Urinary bladder (tissue), 4 donors: ENCODE measurements around the gene RACGAP1. TPM values are rescaled to one million over a fixed set of nuclear protein-coding genes. Genes with fewer than 3 reads are reported as not detected.

Experiments
- DNase-seq: peaks from one replicate; pipeline ENCODE4 v3.0.0-alpha.2; 2015; ENCODE audit errors: extremely low spot score
- H3K27ac ChIP-seq: one replicate; pipeline ENCODE4 v1.5.1; 2013; ENCODE audit warnings: low read depth, mild to moderate bottlenecking, moderate library complexity
- H3K36me3 ChIP-seq: one replicate; pipeline ENCODE4 v1.6.1; 2013; ENCODE audit warnings: mild to moderate bottlenecking, moderate library complexity; ENCODE audit not compliant: insufficient read depth
- H3K4me1 ChIP-seq: one replicate; pipeline ENCODE4 v1.6.1; 2013; ENCODE audit warnings: mild to moderate bottlenecking, moderate library complexity; ENCODE audit not compliant: insufficient read depth
- H3K4me3 ChIP-seq: one replicate; pipeline ENCODE4 v1.5.1; 2013; ENCODE audit warnings: low read depth, low read length
- WGBS: extraction: QIAGEN DNeasy Blood & Tissue Kit; methylation state at CpG from one replicate; pipeline ENCODE4 v1.1.7; 2013; 5-methylcytosine and 5-hydroxymethylcytosine counted together
- polyA plus RNA-seq: library from polyadenylated mRNA; stranded (reverse); fragments of 200-250 nt; gene quantifications from one replicate; pipeline ENCODE4 v1.2.3, GENCODE V29; 2013
- total RNA-seq: library from RNA; depleted of rRNA; stranded (reverse); fragments of >200 nt; gene quantifications from one replicate; pipeline ENCODE4 v1.2.3, GENCODE V29; 2014
- donor health status: healthy with polysubstance abuse.
- donor health status: healthy.

The RACGAP1 gene
- total and polyA plus RNA-seq, 2 donors: 10.6 to 40.0 TPM

DNA sequence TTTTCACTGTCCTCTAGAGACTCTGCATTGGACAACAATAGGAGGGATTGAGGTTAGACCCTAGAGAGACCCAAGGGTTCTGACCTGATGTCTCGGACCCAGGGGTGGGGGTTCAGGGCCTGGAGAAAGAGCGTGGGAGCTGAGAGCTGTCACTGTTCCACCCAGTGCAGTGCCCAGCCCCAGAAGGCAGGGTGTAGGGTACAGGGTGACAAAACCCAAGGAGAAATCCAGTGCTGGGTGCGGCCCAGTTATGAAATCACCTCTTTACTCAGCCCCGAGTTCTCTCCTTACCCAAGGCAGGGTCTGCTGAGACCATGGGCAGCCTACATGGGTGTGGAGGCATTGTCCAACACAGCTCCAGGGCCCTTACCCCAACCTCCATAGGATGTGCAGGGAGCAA, 72.1 kb downstream of the RACGAP1 start:
- DNase-seq: no peak
- H3K36me3 ChIP-seq: no peaks in the 10 kb centered on the region
- H3K4me1 ChIP-seq: no peaks in the 10 kb centered on the region
- no peak overlapping the region for H3K27ac ChIP-seq
- 92% methylated on average over 4 of the region's 4 CpGs for WGBS
- no peak overlapping the region for H3K4me3 ChIP-seq

DNA sequence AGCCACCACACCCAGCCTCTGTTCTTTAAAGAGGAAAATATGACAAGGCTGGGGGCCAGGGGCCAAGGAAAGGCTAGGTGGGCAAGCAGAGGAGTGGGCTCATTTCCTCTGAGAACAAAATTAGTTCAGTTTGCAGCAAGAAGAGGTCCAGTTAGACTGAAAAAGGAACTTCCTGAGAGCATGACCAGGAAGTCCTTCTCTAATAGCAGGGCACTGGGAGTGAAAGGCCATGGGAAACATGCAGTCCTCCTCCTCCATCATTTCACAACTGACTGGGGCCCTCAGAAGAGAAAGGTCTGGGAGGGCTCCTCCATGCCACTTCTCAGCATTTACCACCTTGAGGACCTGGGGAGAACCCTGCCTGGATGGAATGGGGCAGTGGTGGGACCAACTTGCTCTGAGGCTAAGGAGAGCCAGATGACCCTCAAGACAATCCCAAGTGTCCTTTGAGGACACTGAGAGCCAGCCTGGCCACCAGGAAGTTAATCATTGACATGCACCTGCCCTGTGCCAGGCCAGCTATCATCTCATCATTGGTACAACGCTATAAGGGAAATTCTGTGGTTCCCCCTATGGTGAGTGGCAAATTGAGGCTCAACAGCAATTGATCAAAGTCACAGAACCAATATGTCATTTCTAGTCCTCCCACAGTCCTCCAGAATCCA, 72.8 kb downstream of the RACGAP1 start:
- H3K36me3 ChIP-seq: no peaks in the 10 kb centered on the region
- no peak overlapping the region for H3K4me3 ChIP-seq
- H3K4me1 ChIP-seq: no peaks in the 10 kb centered on the region
- no peak for DNase-seq
- 90% methylated on average over 1 of the region's 1 CpG for whole genome bisulfite sequencing
- no peak overlapping the region for H3K27ac ChIP-seq

- no peak for DNase-seq
- no peaks in the 10 kb centered on the region for H3K4me1 ChIP-seq
- H3K4me3 ChIP-seq: no peak overlapping the region
- H3K36me3 ChIP-seq: no peaks in the 10 kb centered on the region
- H3K27ac ChIP-seq: no peak overlapping the region
- WGBS: 85% methylated on average over 14 of the region's 14 CpGs
These were observed 73.7 kb downstream of the RACGAP1 start for GRCh38 chr12:49951411-49952240.

- H3K36me3 ChIP-seq: no peaks in the 10 kb centered on the region
- no peak within 1 kb of the TSS for H3K27ac ChIP-seq
- DNase-seq: no peak
- 83% methylated on average over 32 of the region's 32 CpGs for WGBS
- no peaks in the 10 kb centered on the region for H3K4me1 ChIP-seq
- H3K4me3 ChIP-seq: no peak within 1 kb of the TSS
These were observed 74.7 kb downstream of the RACGAP1 start, which contains the start of gene AQP2 for GRCh38 chr12:49950273-49951251. TSS of gene AQP2 (plus strand) at chr12:49950737. CDS start at chr12:49950831, 94 bp downstream.

- H3K4me3 ChIP-seq: no peak overlapping the region
- no peak overlapping the region for H3K27ac ChIP-seq
- 96% methylated on average over 3 of the region's 3 CpGs for WGBS
- no peaks in the 10 kb centered on the region for H3K36me3 ChIP-seq
- no peaks in the 10 kb centered on the region for H3K4me1 ChIP-seq
- no peak for DNase-seq
These were observed 75.4 kb downstream of the RACGAP1 start for GRCh38 chr12:49949866-49950265.

GRCh38 chr12:49948866-49949845, 76.1 kb downstream of the RACGAP1 start:
- Histone ChIP-seq H3K36me3 (no peaks in the 10 kb centered on the region), H3K4me3 (no peak overlapping the region), H3K4me1 (no peaks in the 10 kb centered on the region), H3K27ac (no peak overlapping the region)
- WGBS: 90% methylated on average over 13 of the region's 13 CpGs
- DNase-seq: no peak

- Histone ChIP-seq H3K4me1 (no peaks in the 10 kb centered on the region), H3K27ac (no peak overlapping the region), H3K36me3 (no peaks in the 10 kb centered on the region), H3K4me3 (no peak overlapping the region)
- WGBS: 83% methylated on average over 7 of the region's 7 CpGs
- DNase-seq: no peak
These were observed 77.6 kb downstream of the RACGAP1 start for GRCh38 chr12:49947593-49948226.

GRCh38 chr12:49946497-49946896, 78.8 kb downstream of the RACGAP1 start:
- 82% methylated on average over 3 of the region's 3 CpGs for WGBS
- DNase-seq: no peak
- Histone ChIP-seq H3K4me3 (no peak overlapping the region), H3K27ac (no peak overlapping the region), H3K4me1 (no peaks in the 10 kb centered on the region), H3K36me3 (no peaks in the 10 kb centered on the region)

- Histone ChIP-seq H3K4me3 (no peak overlapping the region), H3K4me1 (no peaks in the 10 kb centered on the region), H3K36me3 (no peaks in the 10 kb centered on the region), H3K27ac (no peak overlapping the region)
- no peak for DNase-seq
- 89% methylated on average over 9 of the region's 9 CpGs for WGBS
These were observed 79.2 kb downstream of the RACGAP1 start for GRCh38 chr12:49946086-49946485.

- H3K27ac ChIP-seq: no peak overlapping the region
- H3K36me3 ChIP-seq: no peaks in the 10 kb centered on the region
- 12% methylated on average over 28 of the region's 28 CpGs for WGBS
- H3K4me1 ChIP-seq: no peaks in the 10 kb centered on the region
- DNase-seq: no peak
- no peak overlapping the region for H3K4me3 ChIP-seq
These were observed 79.8 kb downstream of the RACGAP1 start for GRCh38 chr12:49945394-49946080.

DNA sequence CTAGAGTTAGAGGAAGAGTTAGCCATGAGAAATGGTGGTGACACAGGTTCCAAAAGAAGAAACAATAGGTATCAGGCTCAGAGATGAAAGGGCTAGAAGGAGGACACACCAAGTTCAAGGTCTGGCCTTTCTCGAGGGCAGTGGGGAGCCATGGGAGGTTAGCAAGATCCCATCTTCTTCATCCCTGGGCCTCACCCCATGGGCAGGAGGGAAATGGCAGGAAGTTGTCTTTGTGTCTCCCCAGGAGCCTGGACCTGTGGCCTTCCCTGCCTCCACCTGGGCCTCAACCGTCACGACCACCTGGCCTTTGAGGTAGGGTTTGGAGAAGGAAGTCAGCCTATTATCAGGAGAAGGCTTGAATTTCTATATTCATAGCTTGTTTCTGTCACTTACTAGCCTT, 80.6 kb downstream of the RACGAP1 start:
- Histone ChIP-seq H3K27ac (no peak overlapping the region), H3K4me1 (no peaks in the 10 kb centered on the region), H3K36me3 (no peaks in the 10 kb centered on the region), H3K4me3 (no peak overlapping the region)
- WGBS: 98% methylated on average over 3 of the region's 3 CpGs
- no peak for DNase-seq

DNA sequence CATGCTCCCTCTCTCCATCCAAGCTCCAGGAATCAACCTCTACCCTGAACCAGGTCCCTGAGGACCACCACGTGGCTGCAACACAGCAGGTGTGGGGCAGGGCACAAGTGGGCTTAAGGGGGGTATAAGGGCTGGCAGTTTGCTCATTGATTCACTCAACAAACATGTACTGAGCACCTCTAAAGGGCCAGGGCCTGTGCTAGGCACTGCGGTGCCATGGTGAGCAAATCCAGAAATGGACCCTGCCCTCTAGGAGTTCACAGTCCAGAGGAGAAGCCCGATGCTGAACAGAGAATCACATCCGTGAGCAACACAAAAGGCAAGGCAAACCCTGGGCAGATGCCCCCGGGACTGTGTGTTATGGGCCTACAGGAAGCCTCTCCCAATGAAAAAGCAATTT, 81.2 kb downstream of the RACGAP1 start:
- no peak for DNase-seq
- 94% methylated on average over 5 of the region's 5 CpGs for WGBS

More for the DNA sequence above, 81.2 kb downstream of the RACGAP1 start:
- Histone ChIP-seq H3K27ac (no peak overlapping the region), H3K4me1 (no peaks in the 10 kb centered on the region), H3K36me3 (no peaks in the 10 kb centered on the region), H3K4me3 (no peak overlapping the region)
